Measurements from ENCODE around the gene MYH10. TPM values are rescaled to one million over a fixed set of nuclear protein-coding genes. Genes with fewer than 3 reads are reported as not detected.

The MYH10 gene
- total RNA-seq, 2 donors from 2014 or later: 5.6 to 7.2 TPM

DNA sequence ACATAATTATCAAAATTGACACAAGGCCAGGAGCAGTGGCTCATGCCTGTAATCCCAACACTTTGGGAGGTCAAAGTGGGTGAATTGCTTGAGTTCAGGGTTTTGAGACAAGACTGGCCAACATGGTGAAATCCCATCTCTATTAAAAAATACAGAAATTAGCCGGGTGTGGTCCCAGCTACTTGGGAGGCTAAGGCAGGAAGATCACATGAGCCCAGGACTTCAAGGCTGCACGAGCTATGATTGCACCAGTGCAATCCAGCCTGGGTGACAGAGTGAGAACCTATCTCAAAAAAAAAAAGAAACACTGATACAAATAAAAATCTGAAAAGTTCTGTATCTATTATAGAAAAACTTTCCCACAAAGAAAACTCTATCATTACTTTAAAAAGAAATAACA is 15.5 kb downstream of the MYH10 start:
- no peak for ATAC-seq
- no peak for DNase-seq
- intact Hi-C loops (cut with DNase I, micrococcal nuclease): no loop called here

DNA sequence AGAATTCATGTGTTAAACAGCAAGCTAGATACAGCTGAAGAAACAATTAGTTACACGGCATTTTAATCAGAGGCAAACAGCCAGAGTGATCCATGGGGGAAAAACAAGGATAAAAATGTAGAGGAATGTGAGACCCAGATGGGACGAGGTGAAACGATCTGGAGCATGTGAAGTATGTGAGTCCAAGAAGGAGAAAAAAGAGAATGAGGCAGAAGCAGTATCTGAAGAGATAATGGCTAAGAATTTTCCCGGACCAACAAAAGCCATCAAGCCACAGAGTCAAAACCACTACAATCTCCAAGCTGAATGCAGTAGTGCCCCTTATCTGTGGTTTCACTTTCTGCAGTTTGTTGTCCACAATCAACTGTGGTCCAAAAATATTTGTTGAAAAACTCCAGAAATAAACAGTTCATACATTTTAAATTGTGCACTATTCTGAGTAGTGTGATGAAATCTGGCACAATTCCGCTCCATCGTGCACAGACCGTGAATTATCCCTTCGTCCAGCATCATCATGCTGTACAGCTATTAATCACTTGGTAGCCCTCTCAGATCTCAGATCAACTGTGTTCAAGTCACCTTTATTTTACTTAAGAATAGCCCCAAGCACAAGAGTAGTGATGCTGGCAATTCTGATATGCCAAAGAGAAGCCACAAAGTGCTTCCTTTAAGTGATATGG is 18.8 kb downstream of the MYH10 start:
- DNase-seq (no peak), ATAC-seq (no peak)
- intact Hi-C loops (cut with DNase I, micrococcal nuclease): no loop called here

DNA sequence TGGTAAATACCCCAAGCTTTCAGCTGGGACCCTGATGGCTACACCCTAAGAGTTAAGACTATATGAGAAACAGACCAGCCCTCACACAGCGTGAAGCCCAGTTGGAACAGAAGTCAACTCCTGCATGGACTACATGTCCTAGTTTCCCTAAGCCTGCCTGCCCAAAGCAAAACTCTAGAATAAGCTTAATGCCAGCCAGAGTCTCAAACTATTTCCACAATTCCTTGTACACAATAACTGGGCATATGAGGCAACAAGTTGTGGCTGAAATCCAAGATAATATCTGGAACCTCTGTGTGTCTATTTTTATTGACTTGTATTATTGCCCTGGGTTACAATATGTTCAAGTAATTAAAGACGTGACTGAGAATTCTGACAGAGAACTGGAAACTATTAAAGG is 19.4 kb downstream of the MYH10 start:
- ATAC-seq: no peak
- intact Hi-C loops (cut with DNase I, micrococcal nuclease): no loop called here
- DNase-seq: no peak

DNA sequence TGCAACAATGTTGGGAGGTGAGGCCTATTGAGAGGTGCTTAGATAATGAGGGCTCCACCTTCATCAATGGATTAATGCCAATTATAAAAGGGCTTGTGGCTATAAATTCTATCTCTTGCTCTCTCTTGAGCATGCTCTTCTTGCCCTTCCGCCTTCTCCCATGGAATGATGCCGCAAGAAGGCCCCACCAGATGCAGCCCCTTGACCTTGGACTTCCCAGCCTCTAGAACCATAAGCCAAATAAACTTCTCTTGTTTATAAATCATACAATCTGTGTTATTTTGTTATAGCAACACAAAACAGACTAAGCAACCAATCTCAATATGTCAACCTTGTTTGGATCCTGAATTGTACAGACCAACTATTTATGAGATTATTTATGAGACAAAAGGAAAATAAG is 20.0 kb downstream of the MYH10 start:
- ATAC-seq: no peak
- no peak for DNase-seq
- intact Hi-C loops (cut with DNase I, micrococcal nuclease): no loop called here

DNA sequence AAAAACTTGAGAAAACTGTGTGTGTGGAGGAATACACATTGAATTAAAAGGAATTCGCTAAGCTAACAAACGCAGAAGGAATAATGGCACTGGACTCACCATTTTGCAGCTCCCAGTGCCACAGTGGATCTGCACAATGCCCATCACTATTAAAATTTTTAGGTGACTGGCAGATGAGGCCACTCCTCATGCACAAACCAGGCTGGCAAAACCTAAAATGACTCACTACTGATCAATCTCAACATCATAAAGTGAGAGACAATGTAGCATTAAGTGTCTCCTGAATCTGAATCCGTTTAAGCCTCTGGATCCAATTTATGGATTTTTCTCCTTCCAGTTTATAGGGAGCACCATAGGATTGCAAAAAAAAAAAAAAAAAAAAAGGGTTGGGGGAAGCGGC is 20.6 kb downstream of the MYH10 start:
- intact Hi-C loops (cut with DNase I, micrococcal nuclease): no loop called here
- ATAC-seq: no peak

DNA sequence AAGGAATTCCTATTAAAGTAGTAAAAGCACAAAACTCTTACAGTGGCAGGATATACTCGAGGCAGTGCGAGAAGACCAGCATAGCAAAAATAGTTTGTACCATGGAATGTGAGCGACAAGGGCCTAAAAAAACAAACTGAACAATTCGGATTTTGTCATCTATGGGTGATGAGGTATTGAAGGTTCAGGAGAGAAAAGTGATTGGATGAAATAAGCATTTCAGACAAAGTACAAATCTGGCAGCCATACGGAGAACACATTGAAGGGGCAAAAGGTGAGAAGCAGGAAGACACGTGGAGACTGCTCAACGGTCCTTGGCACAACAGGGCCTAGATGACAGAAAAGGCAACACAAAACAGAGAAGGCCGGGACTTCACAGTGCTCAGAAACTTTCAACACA is 22.5 kb downstream of the MYH10 start:
- intact Hi-C loops (cut with DNase I, micrococcal nuclease): no loop called here
- DNase-seq: no peak
- no peak for ATAC-seq

More for the DNA sequence above, 20.6 kb downstream of the MYH10 start:
- DNase-seq: no peak

DNA sequence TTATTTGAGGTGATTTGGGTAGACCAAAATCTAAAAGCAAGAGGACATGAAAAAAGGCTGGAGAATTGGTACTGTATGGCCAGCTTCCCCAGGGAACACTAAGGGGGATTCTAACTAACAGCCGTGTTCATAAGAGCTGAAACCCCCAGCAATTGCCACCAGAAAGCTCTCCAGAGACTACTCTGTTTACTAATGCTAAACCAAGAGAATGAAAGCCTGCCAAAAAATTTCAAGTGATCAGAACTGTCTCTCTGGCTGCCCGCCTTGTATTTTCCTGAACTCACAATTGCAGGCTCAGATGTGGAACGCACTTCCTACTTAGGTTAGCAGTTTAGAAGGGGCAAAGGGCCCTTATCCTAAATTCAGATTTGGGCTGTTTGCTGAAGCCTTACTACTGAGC is 24.1 kb downstream of the MYH10 start:
- ATAC-seq (no peak), DNase-seq (no peak)
- intact Hi-C loops (cut with DNase I, micrococcal nuclease): no loop called here

DNA sequence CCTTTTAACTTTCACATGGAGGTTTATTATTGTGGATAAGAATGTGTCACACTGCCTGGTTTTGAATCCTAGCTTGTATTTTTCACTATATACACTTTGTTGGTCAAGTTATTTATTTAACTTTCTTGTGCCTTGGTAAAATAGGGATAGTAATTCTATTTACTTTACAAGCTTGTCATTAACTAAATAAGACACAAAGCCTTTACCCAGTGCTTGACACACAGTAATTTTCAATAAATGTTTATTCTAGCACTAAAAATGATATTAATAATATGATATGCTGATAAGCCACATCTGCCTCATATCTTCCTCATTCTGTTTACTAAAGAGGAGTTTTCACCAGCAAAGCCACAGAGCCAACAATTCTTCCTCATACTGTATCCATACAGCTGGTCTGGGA is 27.8 kb downstream of the MYH10 start:
- no peak for DNase-seq
- ATAC-seq: no peak
- intact Hi-C loops (cut with DNase I, micrococcal nuclease): no loop called here

DNA sequence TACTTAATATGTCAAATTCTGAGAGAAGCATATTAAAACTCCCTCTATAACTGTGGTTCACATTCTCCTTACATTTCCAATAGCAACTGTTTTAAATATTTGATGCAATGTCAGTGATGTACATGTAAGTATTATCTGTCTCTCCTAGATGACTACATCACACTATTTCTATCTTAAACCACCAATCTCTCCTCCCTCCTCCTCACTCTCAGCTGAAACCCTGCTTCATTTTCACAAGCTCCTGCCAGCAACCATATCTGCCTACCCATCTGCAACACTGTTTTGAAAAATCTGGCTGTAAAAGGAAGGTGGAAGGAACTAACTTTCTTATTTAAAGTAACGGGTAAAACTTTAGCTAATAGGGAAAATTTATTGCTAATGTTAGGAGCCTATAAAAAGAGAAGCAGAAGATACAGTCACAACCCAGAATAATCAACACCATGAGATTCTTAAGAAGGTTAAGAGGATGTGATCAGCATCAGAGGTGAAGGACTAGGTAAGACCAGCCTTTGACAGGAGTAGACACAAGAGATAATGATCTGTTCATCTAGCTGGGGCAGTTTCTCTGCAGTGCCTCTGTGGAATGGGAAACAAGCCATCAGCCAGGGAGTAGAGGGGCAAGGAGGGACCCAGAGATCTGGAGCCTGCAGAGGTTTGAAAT is 31.0 kb downstream of the MYH10 start:
- intact Hi-C loops (cut with DNase I, micrococcal nuclease): no loop called here
- ATAC-seq: no peak
- no peak for DNase-seq

DNA sequence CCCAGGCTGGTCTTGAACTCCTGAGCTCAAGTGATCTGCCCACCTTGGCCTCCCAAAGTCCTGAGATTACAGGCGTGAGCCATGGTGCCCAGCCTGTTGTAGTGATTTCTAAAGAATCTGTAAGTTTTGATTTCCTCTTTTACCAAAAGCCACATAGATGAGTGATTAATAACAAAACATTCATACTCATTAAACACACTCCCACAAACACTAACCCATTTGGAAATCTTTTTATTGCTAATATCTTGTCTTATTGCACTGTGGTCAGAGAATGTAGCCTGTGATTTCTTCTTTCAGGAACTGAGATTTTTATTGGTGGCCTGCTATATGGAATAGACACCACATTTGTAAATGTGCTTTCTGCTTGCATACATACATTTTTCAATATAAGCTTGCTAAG is 31.6 kb downstream of the MYH10 start:
- intact Hi-C loops (cut with DNase I, micrococcal nuclease): no loop called here
- ATAC-seq: no peak
- no peak for DNase-seq

DNA sequence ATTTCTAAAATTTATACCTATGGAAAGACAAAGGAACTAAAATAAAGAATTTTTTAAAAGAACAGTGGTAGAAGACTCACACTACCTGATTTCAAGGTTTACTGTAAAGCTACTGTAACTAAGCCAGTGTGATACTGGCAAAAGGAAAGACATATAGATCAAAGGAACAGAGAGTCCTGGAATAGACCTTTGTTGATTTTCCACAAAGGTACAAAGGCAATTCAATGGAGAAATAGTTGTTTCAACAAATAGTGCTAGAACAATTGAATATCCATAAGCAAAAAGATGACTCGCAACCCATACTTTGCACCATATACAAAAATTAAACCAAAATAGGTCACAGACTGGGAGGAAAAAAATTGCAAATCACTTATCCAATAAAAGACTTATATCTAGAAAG is 36.7 kb downstream of the MYH10 start:
- intact Hi-C loops (cut with DNase I, micrococcal nuclease): no loop called here
- ATAC-seq: no peak
- no peak for DNase-seq

DNA sequence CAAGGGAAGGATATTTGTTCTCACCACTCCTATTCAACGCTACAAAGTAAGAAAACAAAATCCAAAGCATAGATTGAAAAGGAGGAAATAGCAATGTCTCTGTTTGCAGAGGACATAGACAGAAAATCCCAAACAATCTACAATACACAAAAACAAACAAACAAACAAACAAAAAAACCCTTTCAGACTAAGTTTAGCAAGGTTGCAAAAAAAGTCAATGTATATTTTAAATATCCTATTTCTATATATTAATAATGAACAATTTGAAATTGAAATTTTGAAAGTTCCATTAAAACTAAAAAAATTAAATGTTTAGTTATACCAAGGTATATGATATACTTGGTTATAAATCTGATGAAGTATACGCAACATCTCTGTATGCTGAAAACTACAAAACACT is 37.2 kb downstream of the MYH10 start:
- intact Hi-C loops (cut with DNase I, micrococcal nuclease): no loop called here
- ATAC-seq (no peak), DNase-seq (no peak)

DNA sequence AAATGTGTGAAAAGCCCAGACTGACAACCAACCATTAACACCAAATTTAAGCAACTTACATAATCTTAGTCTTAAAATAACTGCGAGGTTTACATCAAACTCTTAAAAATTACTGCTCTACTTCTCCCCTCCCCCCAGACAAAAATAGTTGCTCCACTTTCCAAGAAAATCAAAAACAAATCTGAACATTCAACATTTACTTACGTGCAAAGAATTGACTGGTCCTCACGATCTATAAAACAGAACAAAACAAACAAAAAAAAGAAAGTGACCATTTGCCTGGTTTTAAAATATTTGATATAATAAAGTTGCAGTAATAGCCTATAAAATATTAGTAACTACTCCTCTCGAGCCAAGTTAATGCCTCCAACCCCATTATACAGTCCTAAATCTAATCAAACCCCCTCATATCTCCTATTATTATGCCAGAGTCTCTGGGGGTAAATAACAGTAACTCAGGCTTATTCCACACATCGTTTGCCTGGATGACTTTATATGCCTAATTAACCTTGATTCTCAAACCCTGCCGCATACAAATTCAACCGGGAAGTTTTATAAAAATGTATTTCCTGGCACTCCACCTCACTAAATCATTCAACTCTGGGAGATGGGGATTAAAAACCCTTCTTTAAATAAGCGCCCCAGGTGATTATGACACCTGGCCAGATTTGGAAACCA is 41.5 kb downstream of the MYH10 start:
- intact Hi-C loops (cut with DNase I, micrococcal nuclease): no loop called here
- no peak for ATAC-seq
- no peak for DNase-seq

DNA sequence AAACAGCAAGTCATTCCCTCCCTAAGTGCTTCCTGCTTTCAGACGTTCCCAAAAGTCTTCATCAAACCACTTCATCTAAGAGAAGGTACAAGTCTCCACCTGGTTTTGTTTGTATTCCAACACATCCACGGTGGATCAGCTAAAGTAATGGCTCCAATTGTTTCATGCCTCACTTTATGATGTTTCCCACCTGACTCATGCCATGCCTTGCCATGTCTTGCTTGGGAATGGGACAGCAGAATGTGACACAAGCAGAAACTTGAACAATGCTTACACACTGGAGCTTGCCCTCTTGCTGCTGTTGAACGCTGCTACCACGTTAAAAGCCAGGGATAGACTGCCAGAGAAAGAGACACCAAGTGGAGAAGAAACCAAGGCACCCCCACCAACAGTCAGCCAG is 43.8 kb downstream of the MYH10 start:
- intact Hi-C loops (cut with DNase I, micrococcal nuclease): no loop called here
- DNase-seq (no peak), ATAC-seq (no peak)

DNA sequence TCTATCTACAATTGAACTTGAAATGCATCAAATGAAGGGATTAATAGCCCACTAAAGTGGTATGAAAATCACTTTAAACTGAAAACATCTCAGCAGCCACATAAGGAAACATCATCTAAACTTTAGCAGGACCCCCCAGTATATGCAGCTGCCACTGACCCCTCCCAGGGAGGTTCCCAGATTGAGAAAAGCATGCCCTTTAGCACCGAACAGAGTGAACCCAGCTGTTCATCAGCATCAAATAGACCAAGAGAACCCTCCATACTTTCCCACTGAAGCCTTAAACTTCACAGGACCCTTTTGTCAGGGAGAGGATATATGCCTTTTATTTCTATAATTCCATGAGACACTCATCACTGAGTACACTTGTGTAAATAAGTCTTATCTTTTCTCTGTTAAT is 44.6 kb downstream of the MYH10 start:
- DNase-seq: no peak
- ATAC-seq: no peak
- intact Hi-C loops (cut with DNase I, micrococcal nuclease): no loop called here

DNA sequence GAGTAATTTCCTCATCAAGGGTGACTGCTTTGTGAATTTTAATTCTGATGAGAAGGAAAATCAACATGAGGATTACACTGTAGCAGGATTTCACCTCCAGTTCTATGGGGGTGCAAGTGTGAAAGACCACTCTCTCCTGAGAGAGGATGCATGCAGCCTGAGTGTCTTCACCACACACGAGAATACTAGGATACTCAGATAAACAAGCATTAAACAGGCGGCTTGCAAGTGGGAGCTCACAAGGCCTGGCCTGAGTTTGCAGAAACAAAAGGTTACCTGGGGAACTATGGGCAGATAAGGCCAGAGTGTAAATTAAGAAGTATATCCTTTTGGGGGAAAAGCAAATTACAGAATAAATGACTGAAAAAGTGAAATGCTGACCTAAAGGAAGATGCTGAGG is 46.6 kb downstream of the MYH10 start:
- ATAC-seq (no peak), DNase-seq (no peak)
- intact Hi-C loops (cut with DNase I, micrococcal nuclease): no loop called here

DNA sequence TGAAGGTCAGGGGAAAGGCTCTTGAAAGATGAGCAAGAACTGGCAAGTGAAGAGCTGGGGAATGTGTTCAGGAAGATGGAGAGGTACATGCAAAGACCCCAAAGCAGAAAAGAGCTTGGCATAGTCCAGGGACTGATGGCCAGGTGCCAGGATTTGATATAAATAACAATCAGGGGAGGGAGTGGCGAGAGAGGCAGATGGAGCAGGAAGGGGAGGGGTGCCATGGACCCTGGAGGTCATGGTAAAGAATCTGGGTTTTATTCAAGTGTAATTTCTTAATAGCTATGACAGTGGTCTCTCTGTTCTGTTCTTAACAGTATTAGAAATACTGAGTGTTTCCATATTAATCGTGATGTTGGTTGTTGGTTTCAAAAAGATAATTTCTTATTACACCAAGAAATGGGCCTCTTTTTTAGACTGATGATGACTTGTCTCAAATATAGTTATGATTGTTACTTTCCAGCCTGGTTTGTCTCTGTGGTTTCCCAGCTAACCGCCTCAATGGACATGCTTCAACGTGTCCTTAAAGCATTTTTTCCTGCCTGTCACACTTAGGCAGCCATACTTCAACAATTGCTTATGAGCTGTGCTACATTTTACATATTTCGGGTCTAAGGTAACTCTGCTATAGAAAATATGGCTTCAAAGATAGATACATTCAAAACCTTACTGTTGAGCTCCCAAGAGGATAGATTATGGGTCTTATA is 49.4 kb downstream of the MYH10 start:
- ATAC-seq: no peak
- intact Hi-C loops (cut with DNase I, micrococcal nuclease): no loop called here

DNA sequence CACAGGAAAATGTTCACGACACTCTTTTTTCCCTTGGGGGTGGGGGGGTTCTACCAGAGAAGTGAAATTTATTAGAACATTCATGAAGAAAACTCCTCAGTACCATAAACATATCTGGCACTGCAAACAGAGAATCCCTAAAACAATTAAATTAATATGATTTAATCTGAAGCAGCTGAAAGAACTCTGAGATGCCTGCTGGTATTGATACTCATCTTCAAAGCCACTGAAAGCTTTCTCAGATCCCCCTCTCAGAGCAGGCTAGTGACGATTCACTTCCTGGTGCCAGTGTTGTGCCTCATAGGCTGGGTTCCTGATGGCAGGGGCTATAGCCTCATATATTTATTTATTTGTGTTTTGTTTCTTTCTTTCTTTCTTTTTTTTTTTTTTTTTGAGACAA is 52.7 kb downstream of the MYH10 start:
- DNase-seq (no peak), ATAC-seq (no peak)
- intact Hi-C loops (cut with DNase I, micrococcal nuclease): loop anchor here in 1 of 2 donors (5.0 kb wide), 1 partner anchor 169 kb away; no protein-coding TSS in a partner anchor

More for the DNA sequence above, 49.4 kb downstream of the MYH10 start:
- DNase-seq: no peak

DNA sequence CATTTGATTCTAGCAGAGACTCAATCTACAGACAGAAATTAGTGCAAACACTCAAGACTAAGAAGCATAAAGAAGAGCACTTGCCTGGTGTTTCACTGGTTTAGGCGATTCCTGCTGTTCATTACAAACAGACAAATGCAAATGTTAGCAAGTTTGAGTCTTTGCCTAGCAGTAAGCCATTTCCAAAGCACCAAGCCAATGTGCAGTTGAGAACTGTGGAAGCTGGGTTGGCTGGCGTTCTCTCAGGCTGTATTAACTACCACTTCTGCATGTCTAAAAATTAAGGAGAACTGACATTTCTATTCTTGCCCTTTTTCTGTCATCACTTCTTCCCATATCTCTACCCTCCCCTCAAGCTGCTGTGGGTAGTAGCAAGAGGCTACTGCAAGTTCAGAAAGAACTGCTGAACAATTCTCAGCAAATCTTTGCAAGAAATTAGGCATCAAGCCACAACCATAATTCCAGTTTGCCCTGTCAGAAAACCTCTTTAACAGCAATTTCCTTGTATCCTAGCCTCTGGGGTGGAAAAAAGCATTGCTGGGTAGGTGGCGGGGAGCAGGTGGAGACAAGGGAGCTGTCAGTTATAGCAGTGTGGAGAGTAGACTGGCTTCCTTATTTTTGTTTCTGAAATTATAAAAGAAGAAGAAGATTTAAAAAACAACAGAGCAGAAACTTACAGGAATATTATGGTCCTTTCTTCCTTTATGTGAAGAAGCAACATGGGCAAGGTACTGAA is 53.8 kb downstream of the MYH10 start:
- intact Hi-C loops (cut with DNase I, micrococcal nuclease): loop anchor here in 1 of 2 donors (5.0 kb wide), 1 partner anchor 171 kb away; no protein-coding TSS in a partner anchor
- no peak for DNase-seq
- ATAC-seq: no peak

Measured in left colon (tissue), 2 donors.